ENCODE data around the gene GSK3B.

The GSK3B gene

DNA sequence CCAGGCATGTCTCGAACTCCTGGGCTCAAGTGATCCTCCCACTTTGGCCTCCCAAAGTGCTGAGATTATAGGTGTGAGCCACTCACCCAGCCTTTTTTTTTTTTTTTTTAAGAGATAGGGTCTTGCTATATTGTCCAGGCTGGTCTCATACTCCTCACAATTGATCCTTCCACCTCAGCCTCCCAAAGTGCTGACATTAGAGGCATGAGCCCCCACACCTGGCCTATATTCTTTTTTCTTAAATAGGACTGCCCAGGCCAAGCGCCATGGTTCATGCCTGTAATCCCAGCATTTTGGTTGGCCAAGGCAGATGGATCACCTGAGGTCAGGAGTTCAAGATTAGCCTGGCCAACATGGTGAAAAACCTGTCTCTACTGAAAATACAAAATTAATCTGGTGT is 299.8 kb downstream of the GSK3B start:
- TF ChIP-seq, protein P1, sequence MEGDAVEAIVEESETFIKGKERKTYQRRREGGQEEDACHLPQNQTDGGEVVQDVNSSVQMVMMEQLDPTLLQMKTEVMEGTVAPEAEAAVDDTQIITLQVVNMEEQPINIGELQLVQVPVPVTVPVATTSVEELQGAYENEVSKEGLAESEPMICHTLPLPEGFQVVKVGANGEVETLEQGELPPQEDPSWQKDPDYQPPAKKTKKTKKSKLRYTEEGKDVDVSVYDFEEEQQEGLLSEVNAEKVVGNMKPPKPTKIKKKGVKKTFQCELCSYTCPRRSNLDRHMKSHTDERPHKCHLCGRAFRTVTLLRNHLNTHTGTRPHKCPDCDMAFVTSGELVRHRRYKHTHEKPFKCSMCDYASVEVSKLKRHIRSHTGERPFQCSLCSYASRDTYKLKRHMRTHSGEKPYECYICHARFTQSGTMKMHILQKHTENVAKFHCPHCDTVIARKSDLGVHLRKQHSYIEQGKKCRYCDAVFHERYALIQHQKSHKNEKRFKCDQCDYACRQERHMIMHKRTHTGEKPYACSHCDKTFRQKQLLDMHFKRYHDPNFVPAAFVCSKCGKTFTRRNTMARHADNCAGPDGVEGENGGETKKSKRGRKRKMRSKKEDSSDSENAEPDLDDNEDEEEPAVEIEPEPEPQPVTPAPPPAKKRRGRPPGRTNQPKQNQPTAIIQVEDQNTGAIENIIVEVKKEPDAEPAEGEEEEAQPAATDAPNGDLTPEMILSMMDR (IDR thresholded peaks at IDR 0.05; ENCODE audit: borderline replicate concordance, insufficient read depth, low read depth, low read length) = no peak
- H3K4me3 ChIP-seq (ENCODE audit: low read depth, low read length) = no peak overlapping the region

- H3K4me3 ChIP-seq (ENCODE audit: low read depth, low read length) = no peak overlapping the region
- TF ChIP-seq, protein P1 (IDR thresholded peaks at IDR 0.05; ENCODE audit: borderline replicate concordance, insufficient read depth, low read depth, low read length) = no peak
These were observed 302.0 kb downstream of the GSK3B start for GRCh38 chr3:119792270-119792669.

- no peak overlapping the region for H3K4me3 ChIP-seq (ENCODE audit: low read depth, low read length)
- TF ChIP-seq, protein P1 (IDR thresholded peaks at IDR 0.05; ENCODE audit: borderline replicate concordance, insufficient read depth, low read depth, low read length) = no peak
These were observed 303.9 kb downstream of the GSK3B start for GRCh38 chr3:119790369-119790768.

DNA sequence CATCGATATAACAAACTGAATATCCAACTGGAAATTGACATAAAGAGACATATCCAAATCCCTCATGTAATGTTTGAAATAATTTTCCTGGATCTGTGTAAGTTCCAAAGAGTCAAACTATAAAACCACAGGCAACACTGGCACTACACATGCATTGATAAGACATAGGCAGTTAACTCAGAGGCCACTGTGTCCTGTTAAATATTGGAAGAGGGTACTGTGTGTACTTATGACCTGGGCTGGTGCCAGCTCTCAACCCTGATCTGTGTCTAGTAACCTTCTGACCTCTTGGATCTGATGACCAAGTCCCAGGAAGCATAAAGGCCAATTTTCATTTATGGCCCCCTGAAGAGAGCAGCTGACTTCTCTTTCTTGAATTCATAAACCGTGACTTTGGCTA is 307.8 kb downstream of the GSK3B start:
- TF ChIP-seq, protein P1 (IDR thresholded peaks at IDR 0.05; ENCODE audit: borderline replicate concordance, insufficient read depth, low read depth, low read length) = no peak
- H3K4me3 ChIP-seq (ENCODE audit: low read depth, low read length) = no peak overlapping the region

- TF ChIP-seq, protein P1 (IDR thresholded peaks at IDR 0.05; ENCODE audit: borderline replicate concordance, insufficient read depth, low read depth, low read length) = no peak
- H3K4me3 ChIP-seq (ENCODE audit: low read depth, low read length) = no peak overlapping the region
These were observed 310.4 kb downstream of the GSK3B start for GRCh38 chr3:119783883-119784282.

- no peak overlapping the region for H3K4me3 ChIP-seq (ENCODE audit: low read depth, low read length)
- TF ChIP-seq, protein P1 (IDR thresholded peaks at IDR 0.05; ENCODE audit: borderline replicate concordance, insufficient read depth, low read depth, low read length) = no peak
These were observed 311.0 kb downstream of the GSK3B start for GRCh38 chr3:119783255-119783654.

- H3K4me3 ChIP-seq (ENCODE audit: low read depth, low read length) = no peak overlapping the region
- TF ChIP-seq, protein P1 (IDR thresholded peaks at IDR 0.05; ENCODE audit: borderline replicate concordance, insufficient read depth, low read depth, low read length) = no peak
These were observed 311.8 kb downstream of the GSK3B start for GRCh38 chr3:119782460-119782859.

Data from GM12875 (cell line).